ENCODE data around the gene CD99.
A peak's percentile ranks its signal among the peaks of the same experiment; 100 is the strongest.

The CD99 gene

DNA sequence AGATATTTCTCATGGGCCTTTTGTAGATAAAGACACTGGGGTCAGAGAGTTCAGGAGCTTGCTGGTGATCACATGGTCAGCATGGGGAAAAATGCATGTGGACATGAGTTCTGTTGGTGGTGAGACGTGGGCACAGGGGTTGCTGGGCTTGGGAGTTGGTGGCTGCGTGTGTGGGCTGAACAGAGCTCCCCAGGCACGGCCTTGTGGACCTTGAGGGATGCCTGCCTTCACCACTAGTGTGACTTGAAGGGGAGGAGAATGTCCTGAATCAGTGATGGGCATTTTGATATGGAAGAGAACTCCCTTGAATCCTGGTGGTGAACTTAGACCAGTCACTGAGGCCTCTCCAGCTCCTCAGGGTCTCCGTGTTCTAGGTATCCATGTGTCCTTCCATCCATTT, 8.9 kb downstream of the CD99 start:
- no peak overlapping the region for H3K18ac ChIP-seq (ENCODE audit: low read depth in 1 of 2, low read length in 2 of 2)
- H2BK12ac ChIP-seq (ENCODE audit: low read length in 2 of 2), result no peak overlapping the region
- peaks cover 19% of the 10 kb centered on the region for H3K4me1 ChIP-seq (ENCODE audit: control insufficient read depth, insufficient read depth, low read depth, low read length)
- H4K91ac ChIP-seq (ENCODE audit: low read length), result no peak overlapping the region
- no peak overlapping the region for H2AK5ac ChIP-seq (ENCODE audit: low read length, severe bottlenecking)
- no peak overlapping the region for H3K14ac ChIP-seq (ENCODE audit: low read length in 2 of 2)
- WGBS, result 100% methylated on average over 4 of the region's 4 CpGs
- H3K79me1 ChIP-seq (replicated peaks; ENCODE audit: low read length, poor library complexity, severe bottlenecking), result peaks cover 1% of the 10 kb centered on the region
- H3K23ac ChIP-seq (ENCODE audit: low read length in 2 of 2), result no peak overlapping the region
- peaks cover 8 to 58% of the 10 kb centered on the region in 2 experiments for H3K36me3 ChIP-seq (ENCODE audit: control insufficient read depth in 1 of 2, insufficient read depth in 2 of 2, low read depth in 1 of 2, low read length in 2 of 2)
- H3K4me2 ChIP-seq (ENCODE audit: low read length, poor library complexity, severe bottlenecking), result no peak overlapping the region
- no peaks in the 10 kb centered on the region for H3K9me3 ChIP-seq (ENCODE audit: control insufficient read depth, low read length)
- H2BK5ac ChIP-seq (ENCODE audit: low read depth, low read length, poor library complexity, severe bottlenecking), result no peak overlapping the region
- no peaks in the 10 kb centered on the region for H3K27me3 ChIP-seq (ENCODE audit: control insufficient read depth in 1 of 2, insufficient read depth in 1 of 2, low read length in 2 of 2)
- H4K8ac ChIP-seq (ENCODE audit: low read length), result no peak overlapping the region
- no peak overlapping the region for H2BK120ac ChIP-seq (ENCODE audit: low read depth, low read length)
- DNase-seq, result no peak
- H2BK15ac ChIP-seq (ENCODE audit: low read depth, poor library complexity, severe bottlenecking), result no peak overlapping the region
- H3K9ac ChIP-seq (ENCODE audit: low read length), result no peak overlapping the region
- no peak overlapping the region for H3K27ac ChIP-seq (ENCODE audit: low read length, poor library complexity, severe bottlenecking)
- no peak overlapping the region for H3K4ac ChIP-seq (ENCODE audit: low read depth in 1 of 2, low read length in 2 of 2)
- H3K4me3 ChIP-seq (ENCODE audit: insufficient read depth in 1 of 2, low read depth in 1 of 2, low read length in 2 of 2), result no peak overlapping the region
- H2AFZ ChIP-seq (ENCODE audit: low read depth, low read length), result no peak overlapping the region

DNA sequence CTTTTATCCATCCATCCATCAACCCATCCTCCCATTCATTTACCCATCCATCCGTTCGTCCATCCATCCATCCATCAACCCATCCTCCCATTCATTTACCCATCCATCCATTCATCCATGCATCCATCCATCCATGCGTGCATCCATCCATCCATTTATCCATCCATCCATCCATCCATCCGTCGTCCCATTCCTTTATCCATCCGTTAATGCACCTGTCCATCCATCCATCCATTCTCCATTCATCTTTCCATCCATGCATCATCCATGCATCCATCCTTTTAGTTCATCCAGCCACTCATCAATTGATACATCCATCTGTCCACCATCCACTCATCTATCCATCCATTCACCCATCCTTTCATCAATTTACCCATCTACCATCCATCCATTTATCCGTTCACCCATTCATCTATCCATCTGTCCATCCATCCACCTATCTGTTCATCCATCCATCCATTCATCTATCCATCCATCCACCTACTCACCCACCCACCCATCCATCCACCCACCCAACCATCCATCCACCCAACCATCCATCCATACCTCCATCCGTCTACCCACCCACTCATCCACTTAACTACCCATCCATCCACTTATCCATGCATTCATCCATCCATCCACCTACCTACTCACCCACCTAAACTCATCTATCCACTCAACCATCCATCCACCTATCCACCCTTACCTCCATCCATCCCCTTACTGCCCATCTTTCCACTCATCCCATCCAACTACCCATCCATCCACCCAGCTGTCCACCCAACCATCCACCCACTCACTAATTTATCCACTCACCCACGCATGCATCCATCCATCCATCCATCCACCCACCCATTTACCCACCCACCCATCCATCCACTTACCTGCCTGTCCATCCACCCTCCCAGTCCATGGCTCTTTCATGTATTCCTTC, 9.6 kb downstream of the CD99 start:
- Histone ChIP-seq H3K27me3 (ENCODE audit: control insufficient read depth in 1 of 2, insufficient read depth in 1 of 2, low read length in 2 of 2) (no peaks in the 10 kb centered on the region), H3K4me1 (ENCODE audit: control insufficient read depth, insufficient read depth, low read depth, low read length) (peaks cover 18% of the 10 kb centered on the region), H3K9me3 (ENCODE audit: control insufficient read depth, low read length) (no peaks in the 10 kb centered on the region), H2BK15ac (ENCODE audit: low read depth, poor library complexity, severe bottlenecking) (no peak overlapping the region), H3K4me3 (ENCODE audit: insufficient read depth in 1 of 2, low read depth in 1 of 2, low read length in 2 of 2) (no peak overlapping the region), H3K4ac (ENCODE audit: low read depth in 1 of 2, low read length in 2 of 2) (no peak overlapping the region), H2BK120ac (ENCODE audit: low read depth, low read length) (no peak overlapping the region), H4K91ac (ENCODE audit: low read length) (no peak overlapping the region), H3K4me2 (ENCODE audit: low read length, poor library complexity, severe bottlenecking) (no peak overlapping the region), H3K18ac (ENCODE audit: low read depth in 1 of 2, low read length in 2 of 2) (no peak overlapping the region), H3K79me1 (replicated peaks; ENCODE audit: low read length, poor library complexity, severe bottlenecking) (peaks cover 1% of the 10 kb centered on the region), H3K23ac (ENCODE audit: low read length in 2 of 2) (no peak overlapping the region), H2AFZ (ENCODE audit: low read depth, low read length) (no peak overlapping the region), H2AK5ac (ENCODE audit: low read length, severe bottlenecking) (no peak overlapping the region), H3K9ac (ENCODE audit: low read length) (no peak overlapping the region), H2BK12ac (ENCODE audit: low read length in 2 of 2) (no peak overlapping the region), H3K14ac (ENCODE audit: low read length in 2 of 2) (no peak overlapping the region), H4K8ac (ENCODE audit: low read length) (no peak overlapping the region), H3K36me3 (ENCODE audit: control insufficient read depth in 1 of 2, insufficient read depth in 2 of 2, low read depth in 1 of 2, low read length in 2 of 2) (peaks cover 8 to 65% of the 10 kb centered on the region in 2 experiments), H2BK5ac (ENCODE audit: low read depth, low read length, poor library complexity, severe bottlenecking) (no peak overlapping the region), H3K27ac (ENCODE audit: low read length, poor library complexity, severe bottlenecking) (no peak overlapping the region)
- DNase-seq, result no peak
- 97% methylated on average over 9 of the region's 9 CpGs for WGBS

DNA sequence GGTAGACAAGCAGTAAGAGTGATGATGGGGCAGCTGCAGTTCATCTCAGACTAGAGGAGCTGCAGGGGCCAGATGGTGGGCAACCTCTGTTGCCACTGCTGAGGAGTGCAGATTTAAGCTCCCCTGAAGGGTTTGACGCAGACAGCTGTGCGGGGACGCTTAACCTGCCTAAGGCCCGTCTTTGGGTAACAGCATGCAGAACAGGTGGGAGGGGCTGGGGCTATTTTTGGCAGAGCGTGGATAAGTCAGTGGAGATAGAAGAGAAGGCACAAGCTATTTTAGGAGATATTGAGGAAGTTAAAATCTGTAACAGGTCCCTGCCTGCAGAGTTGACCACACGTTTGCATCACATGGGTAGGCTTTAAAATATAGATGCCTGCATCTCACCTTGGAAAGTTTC, 10.5 kb downstream of the CD99 start:
- no peak overlapping the region for H2AK5ac ChIP-seq (ENCODE audit: low read length, severe bottlenecking)
- no peak overlapping the region for H2BK12ac ChIP-seq (ENCODE audit: low read length in 2 of 2)
- H3K4me1 ChIP-seq (ENCODE audit: control insufficient read depth, insufficient read depth, low read depth, low read length), result peaks cover 22% of the 10 kb centered on the region
- H3K79me1 ChIP-seq (replicated peaks; ENCODE audit: low read length, poor library complexity, severe bottlenecking), result peaks cover 1% of the 10 kb centered on the region
- no peak overlapping the region for H3K14ac ChIP-seq (ENCODE audit: low read length in 2 of 2)
- H3K9me3 ChIP-seq (ENCODE audit: control insufficient read depth, low read length), result no peaks in the 10 kb centered on the region
- H2BK15ac ChIP-seq (ENCODE audit: low read depth, poor library complexity, severe bottlenecking), result no peak overlapping the region
- no peak overlapping the region for H3K9ac ChIP-seq (ENCODE audit: low read length)
- no peak overlapping the region for H3K4me2 ChIP-seq (ENCODE audit: low read length, poor library complexity, severe bottlenecking)
- DNase-seq, result no peak
- H3K18ac ChIP-seq (ENCODE audit: low read depth in 1 of 2, low read length in 2 of 2), result peak overlapping the region in 1 of 2 experiments; percentile 8
- H3K4me3 ChIP-seq (ENCODE audit: insufficient read depth in 1 of 2, low read depth in 1 of 2, low read length in 2 of 2), result no peak overlapping the region
- no peak overlapping the region for H3K4ac ChIP-seq (ENCODE audit: low read depth in 1 of 2, low read length in 2 of 2)
- H3K36me3 ChIP-seq (ENCODE audit: control insufficient read depth in 1 of 2, insufficient read depth in 2 of 2, low read depth in 1 of 2, low read length in 2 of 2), result peaks cover 8 to 65% of the 10 kb centered on the region in 2 experiments
- H4K91ac ChIP-seq (ENCODE audit: low read length), result no peak overlapping the region
- no peak overlapping the region for H3K27ac ChIP-seq (ENCODE audit: low read length, poor library complexity, severe bottlenecking)
- no peak overlapping the region for H3K23ac ChIP-seq (ENCODE audit: low read length in 2 of 2)
- no peak overlapping the region for H2AFZ ChIP-seq (ENCODE audit: low read depth, low read length)
- H2BK120ac ChIP-seq (ENCODE audit: low read depth, low read length), result no peak overlapping the region
- H4K8ac ChIP-seq (ENCODE audit: low read length), result no peak overlapping the region
- no peaks in the 10 kb centered on the region for H3K27me3 ChIP-seq (ENCODE audit: control insufficient read depth in 1 of 2, insufficient read depth in 1 of 2, low read length in 2 of 2)
- no peak overlapping the region for H2BK5ac ChIP-seq (ENCODE audit: low read depth, low read length, poor library complexity, severe bottlenecking)
- WGBS, result 95% methylated on average over 6 of the region's 6 CpGs

DNA sequence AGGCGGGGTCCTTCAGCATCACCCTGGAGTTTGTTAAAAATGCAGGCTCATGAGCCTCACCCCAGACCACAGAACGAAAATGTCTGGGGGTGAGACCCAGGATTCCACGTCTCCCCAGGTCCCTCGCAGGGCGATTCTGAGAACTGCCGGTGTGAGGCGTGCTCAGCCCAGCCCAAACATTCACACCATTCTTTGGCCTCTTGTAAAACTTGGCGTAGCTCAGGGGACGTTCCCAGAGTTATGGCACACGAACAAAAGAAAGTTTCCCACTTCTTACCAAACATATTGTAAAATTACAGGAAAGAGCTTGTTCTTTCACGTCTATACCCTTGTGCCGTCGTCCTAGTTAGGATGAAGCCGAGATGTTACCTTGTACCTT, 12.9 kb downstream of the CD99 start:
- H3K9me3 ChIP-seq (ENCODE audit: control insufficient read depth, low read length), result no peaks in the 10 kb centered on the region

More for the DNA sequence above, 12.9 kb downstream of the CD99 start:
- H2BK15ac ChIP-seq (ENCODE audit: low read depth, poor library complexity, severe bottlenecking), result peak overlapping the region; percentile 34
- H4K8ac ChIP-seq (ENCODE audit: low read length), result peak overlapping the region; percentile 55
- H3K4me3 ChIP-seq (ENCODE audit: insufficient read depth in 1 of 2, low read depth in 1 of 2, low read length in 2 of 2), result no peak overlapping the region
- no peak overlapping the region for H2BK120ac ChIP-seq (ENCODE audit: low read depth, low read length)
- H3K9ac ChIP-seq (ENCODE audit: low read length), result peak overlapping the region; percentile 67
- H3K18ac ChIP-seq (ENCODE audit: low read depth in 1 of 2, low read length in 2 of 2), result peak overlapping the region in 1 of 2 experiments; percentile 59
- H3K27me3 ChIP-seq (ENCODE audit: control insufficient read depth in 1 of 2, insufficient read depth in 1 of 2, low read length in 2 of 2), result no peaks in the 10 kb centered on the region
- no peak overlapping the region for H3K27ac ChIP-seq (ENCODE audit: low read length, poor library complexity, severe bottlenecking)
- peak overlapping the region in 1 of 2 experiments; percentile 27 for H3K4ac ChIP-seq (ENCODE audit: low read depth in 1 of 2, low read length in 2 of 2)
- H3K4me1 ChIP-seq (ENCODE audit: control insufficient read depth, insufficient read depth, low read depth, low read length), result peaks cover 34% of the 10 kb centered on the region
- no peak overlapping the region for H2BK12ac ChIP-seq (ENCODE audit: low read length in 2 of 2)
- 91% methylated on average over 14 of the region's 14 CpGs for WGBS
- H3K4me2 ChIP-seq (ENCODE audit: low read length, poor library complexity, severe bottlenecking), result no peak overlapping the region
- peaks cover 9 to 50% of the 10 kb centered on the region in 2 experiments for H3K36me3 ChIP-seq (ENCODE audit: control insufficient read depth in 1 of 2, insufficient read depth in 2 of 2, low read depth in 1 of 2, low read length in 2 of 2)
- peak overlapping the region; percentile 73 for H2AK5ac ChIP-seq (ENCODE audit: low read length, severe bottlenecking)
- H3K79me1 ChIP-seq (replicated peaks; ENCODE audit: low read length, poor library complexity, severe bottlenecking), result peaks cover 1% of the 10 kb centered on the region
- H3K23ac ChIP-seq (ENCODE audit: low read length in 2 of 2), result no peak overlapping the region
- H3K14ac ChIP-seq (ENCODE audit: low read length in 2 of 2), result no peak overlapping the region
- peak overlapping the region; percentile 45 for H4K91ac ChIP-seq (ENCODE audit: low read length)
- no peak for DNase-seq
- H2AFZ ChIP-seq (ENCODE audit: low read depth, low read length), result no peak overlapping the region
- H2BK5ac ChIP-seq (ENCODE audit: low read depth, low read length, poor library complexity, severe bottlenecking), result no peak overlapping the region
